ENCODE results near the gene ATG4B.

ATG4B gene

GRCh38 chr2:241668354-241668753, 30.9 kb downstream of the ATG4B start:
- no peak for DNase-seq

- no peak for DNase-seq
These were observed 31.3 kb downstream of the ATG4B start for GRCh38 chr2:241668839-241669238.

- no peak for DNase-seq
These were observed 33.0 kb downstream of the ATG4B start for GRCh38 chr2:241670333-241671110.

GRCh38 chr2:241671457-241672240, 34.2 kb downstream of the ATG4B start:
- DNase-seq: no peak

- DNase-seq: no peak
These were observed 35.0 kb downstream of the ATG4B start for GRCh38 chr2:241672243-241673188.

GRCh38 chr2:241673189-241673663, 35.7 kb downstream of the ATG4B start:
- DNase-seq: no peak

- DNase-seq: no peak
These were observed 36.6 kb downstream of the ATG4B start for GRCh38 chr2:241673797-241674725.

- no peak for DNase-seq
These were observed 38.4 kb downstream of the ATG4B start for GRCh38 chr2:241675885-241676284.

- no peak for DNase-seq
These were observed 39.2 kb downstream of the ATG4B start for GRCh38 chr2:241676665-241677064.

- DNase-seq: no peak
These were observed 39.9 kb downstream of the ATG4B start for GRCh38 chr2:241677392-241677791.

GRCh38 chr2:241678307-241678706, 40.8 kb downstream of the ATG4B start:
- DNase-seq: no peak

- no peak for DNase-seq
These were observed 41.5 kb downstream of the ATG4B start for GRCh38 chr2:241678784-241679540.

GRCh38 chr2:241680044-241680443, 42.6 kb downstream of the ATG4B start:
- no peak for DNase-seq

GRCh38 chr2:241680827-241681599, 43.5 kb downstream of the ATG4B start:
- DNase-seq: no peak

GRCh38 chr2:241686324-241686649, 48.8 kb downstream of the ATG4B start:
- no peak for DNase-seq

- DNase-seq: peak; percentile 93 to 96
These were observed 49.3 kb downstream of the ATG4B start, which contains the start of gene DTYMK for GRCh38 chr2:241686650-241687425. TSS of gene DTYMK (minus strand) at chr2:241686815. CDS start at chr2:241686783, 32 bp downstream.

GRCh38 chr2:241689306-241689705, 51.8 kb downstream of the ATG4B start:
- DNase-seq: no peak

GRCh38 chr2:241690202-241690717, 52.8 kb downstream of the ATG4B start:
- no peak for DNase-seq

GRCh38 chr2:241692448-241692847, 55.0 kb downstream of the ATG4B start:
- no peak for DNase-seq

Data from SHP77 (cell line).